ENCODE results near the gene ATG9B. TPM values are rescaled to one million over a fixed set of nuclear protein-coding genes. Genes with fewer than 3 reads are reported as not detected.

The ATG9B gene
- total and polyA plus RNA-seq, 2 of the 13 experiments (the other 11 are each of a cell fraction or from before 2014, with no cell fraction given): 0.24 TPM; not detected in 1

- Histone ChIP-seq H4K20me1 (ENCODE audit: insufficient read depth, low read length) (peaks cover 4% of the 10 kb centered on the region; the same call in 1 of the 2 replicates), H3K4me1 (ENCODE audit: insufficient read depth, low read length) (peaks cover 28% of the 10 kb centered on the region), H3K4me3 (replicated peaks in 1 of 3; ENCODE audit: insufficient read depth in 1 of 3, low read depth in 2 of 3, low read length in 3 of 3) (no peak overlapping the region), H3K9ac (ENCODE audit: insufficient read depth, low read depth, low read length) (no peak overlapping the region), H3K27me3 (ENCODE audit: control insufficient read depth in 1 of 2, insufficient read depth in 2 of 2, low read length in 2 of 2) (no peaks in the 10 kb centered on the region), H2AFZ (ENCODE audit: low read length) (no peak overlapping the region), H3K36me3 (replicated peaks in 1 of 2; ENCODE audit: control insufficient read depth in 1 of 2, insufficient read depth in 2 of 2, low read length in 2 of 2) (peaks cover 17 to 65% of the 10 kb centered on the region in 2 experiments; a peak in 4 of 5 replicates), H3K27ac (ENCODE audit: extremely low read length, insufficient read depth, low read length) (no peak overlapping the region), H3K79me2 (ENCODE audit: insufficient read depth, low read length) (peaks cover 3% of the 10 kb centered on the region), H3K4me2 (ENCODE audit: low read depth, low read length) (no peak overlapping the region), H3K9me3 (ENCODE audit: low read length) (no peaks in the 10 kb centered on the region)
- TF ChIP-seq ZMAT5 (CRISPR knock-in tag; IDR thresholded peaks at IDR 0.05; ENCODE audit: borderline replicate concordance, low read depth) (no peak), AGO2 (optimal IDR thresholded peaks at IDR 0.05; ENCODE audit: low read depth, low read length) (peak; percentile 59), RBFOX2 (IDR thresholded peaks at IDR 0.05; ENCODE audit: low read depth, low read length) (peak; percentile 66)
- in situ Hi-C loops (cut with HindIII; ENCODE audit: extremely low pct_ligation_motif_present, low pct_unique_long_range_greater_than_20kb): no loop called here
- ChIA-PET CTCF (ENCODE audit: low intra/inter-chr PET ratio, low total read pairs) (no interaction called here), POLR2A (interaction anchor here (1.8 kb wide), 1 partner anchor 15 kb away, joined by 6 read pairs; the partner anchor contains the start of gene FASTK)
- ATAC-seq (no peak), FAIRE-seq (no peak), DNase-seq (ENCODE audit: low spot score) (no peak)
- WGBS (ENCODE audit: low lambda C conversion rate): 95% methylated on average over 20 of the region's 39 CpGs
- BruUV-seq (replicated peaks): no TSS peak
- intact Hi-C loops (cut with micrococcal nuclease; ENCODE audit: unreplicated experiment): no loop called here
These were observed 42.1 kb upstream of the ATG9B start for GRCh38 chr7:151066273-151066974.

DNA sequence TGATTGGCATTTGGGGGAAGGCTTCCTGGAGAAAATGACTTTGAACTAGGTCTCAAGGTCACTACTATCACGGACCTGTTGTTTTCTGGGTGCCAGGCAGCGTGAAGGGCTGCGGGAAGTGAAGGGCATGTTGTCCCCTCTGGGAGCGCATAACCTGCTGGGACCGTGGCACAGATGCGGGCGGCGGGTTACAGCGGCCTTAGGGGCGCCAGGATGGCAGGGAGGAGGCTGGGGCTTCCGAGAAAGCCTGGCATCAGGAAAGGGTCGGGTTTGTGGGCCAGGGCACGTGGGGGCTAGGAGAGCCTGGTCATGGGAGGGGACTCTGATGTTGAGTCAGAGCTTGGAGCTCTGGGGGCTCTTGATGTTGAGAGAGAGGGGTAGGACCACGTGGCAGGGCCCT, 41.2 kb upstream of the ATG9B start:
- WGBS (ENCODE audit: low lambda C conversion rate): 96% methylated on average over 14 of the region's 14 CpGs

More for the DNA sequence above, 41.2 kb upstream of the ATG9B start:
- H3K27me3 ChIP-seq (ENCODE audit: control insufficient read depth in 1 of 2, insufficient read depth in 2 of 2, low read length in 2 of 2): no peaks in the 10 kb centered on the region
- ChIA-PET CTCF (ENCODE audit: low intra/inter-chr PET ratio, low total read pairs) (no interaction called here), POLR2A (no interaction called here)
- no peak overlapping the region for H3K4me3 ChIP-seq (replicated peaks in 1 of 3; ENCODE audit: insufficient read depth in 1 of 3, low read depth in 2 of 3, low read length in 3 of 3)
- no peak overlapping the region for H3K9ac ChIP-seq (ENCODE audit: insufficient read depth, low read depth, low read length)
- H3K79me2 ChIP-seq (ENCODE audit: insufficient read depth, low read length): peaks cover 11% of the 10 kb centered on the region
- no peak overlapping the region for H3K4me2 ChIP-seq (ENCODE audit: low read depth, low read length)
- H2AFZ ChIP-seq (ENCODE audit: low read length): no peak overlapping the region
- ATAC-seq (no peak), FAIRE-seq (no peak), DNase-seq (ENCODE audit: low spot score) (no peak)
- H4K20me1 ChIP-seq (ENCODE audit: insufficient read depth, low read length): peaks cover 4% of the 10 kb centered on the region; the same call in 1 of the 2 replicates
- H3K4me1 ChIP-seq (ENCODE audit: insufficient read depth, low read length): peaks cover 37% of the 10 kb centered on the region
- H3K27ac ChIP-seq (ENCODE audit: extremely low read length, insufficient read depth, low read length): no peak overlapping the region
- no peaks in the 10 kb centered on the region for H3K9me3 ChIP-seq (ENCODE audit: low read length)
- in situ Hi-C loops (cut with HindIII; ENCODE audit: extremely low pct_ligation_motif_present, low pct_unique_long_range_greater_than_20kb) (no loop called here), intact Hi-C loops (cut with micrococcal nuclease; ENCODE audit: unreplicated experiment) (no loop called here)
- peaks cover 15 to 57% of the 10 kb centered on the region in 2 experiments; a peak in 4 of 5 replicates for H3K36me3 ChIP-seq (replicated peaks in 1 of 2; ENCODE audit: control insufficient read depth in 1 of 2, insufficient read depth in 2 of 2, low read length in 2 of 2)
- BruUV-seq (replicated peaks): no TSS peak
- TF ChIP-seq EZH2 (conservative IDR thresholded peaks at IDR 0.05; ENCODE audit: low read depth, low read length) (no peak), RBAK (CRISPR knock-in tag; IDR thresholded peaks at IDR 0.05) (no peak), ARHGAP35 (CRISPR knock-in tag; IDR thresholded peaks at IDR 0.05; ENCODE audit: borderline replicate concordance) (no peak), DNMT1 (CRISPR knock-in tag; IDR thresholded peaks at IDR 0.05) (no peak)
- TF ChIP-seq, protein P1, sequence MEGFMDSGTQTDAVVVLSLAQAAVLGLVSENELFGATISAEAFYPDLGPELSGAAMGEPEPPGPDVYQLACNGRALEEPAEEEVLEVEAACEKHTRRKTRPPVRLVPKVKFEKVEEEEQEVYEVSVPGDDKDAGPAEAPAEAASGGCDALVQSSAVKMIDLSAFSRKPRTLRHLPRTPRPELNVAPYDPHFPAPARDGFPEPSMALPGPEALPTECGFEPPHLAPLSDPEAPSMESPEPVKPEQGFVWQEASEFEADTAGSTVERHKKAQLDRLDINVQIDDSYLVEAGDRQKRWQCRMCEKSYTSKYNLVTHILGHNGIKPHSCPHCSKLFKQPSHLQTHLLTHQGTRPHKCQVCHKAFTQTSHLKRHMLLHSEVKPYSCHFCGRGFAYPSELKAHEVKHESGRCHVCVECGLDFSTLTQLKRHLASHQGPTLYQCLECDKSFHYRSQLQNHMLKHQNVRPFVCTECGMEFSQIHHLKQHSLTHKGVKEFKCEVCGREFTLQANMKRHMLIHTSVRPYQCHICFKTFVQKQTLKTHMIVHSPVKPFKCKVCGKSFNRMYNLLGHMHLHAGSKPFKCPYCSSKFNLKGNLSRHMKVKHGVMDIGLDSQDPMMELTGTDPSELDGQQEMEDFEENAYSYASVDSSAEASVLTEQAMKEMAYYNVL (CRISPR knock-in tag; IDR thresholded peaks at IDR 0.05; ENCODE audit: borderline replicate concordance): no peak
